CD4-positive, alpha-beta T cell treated with Interferon alpha-2 for 1 hour (primary cell): ENCODE data around the gene HCK.

Experiments used
- DNase-seq, 2 donors: peaks; one replicate each; pipeline ENCODE4 v3.0.0-alpha.2; 2020 to 2022

HCK gene

GRCh38 chr20:32132911-32133549 is 81.0 kb downstream of the HCK start:
- DNase-seq: no peak

- no peak for DNase-seq
Measured at GRCh38 chr20:32134026-32134425, 82.0 kb downstream of the HCK start.

- no peak for DNase-seq
Measured at GRCh38 chr20:32135983-32136515, 84.0 kb downstream of the HCK start.

- no peak for DNase-seq
Measured at GRCh38 chr20:32138921-32139320, 86.9 kb downstream of the HCK start.

GRCh38 chr20:32139947-32140346 is 87.9 kb downstream of the HCK start:
- DNase-seq: no peak

GRCh38 chr20:32140603-32141002 is 88.6 kb downstream of the HCK start:
- DNase-seq: no peak

- DNase-seq: no peak
Measured at GRCh38 chr20:32141465-32141980, 89.5 kb downstream of the HCK start.

GRCh38 chr20:32142088-32142487 is 90.0 kb downstream of the HCK start:
- DNase-seq: no peak

GRCh38 chr20:32142991-32143390 is 90.9 kb downstream of the HCK start:
- no peak for DNase-seq

GRCh38 chr20:32144898-32145662 is 93.0 kb downstream of the HCK start:
- DNase-seq: no peak

- DNase-seq: no peak
Measured at GRCh38 chr20:32149566-32150170, 97.6 kb downstream of the HCK start.

- DNase-seq: no peak
Measured at GRCh38 chr20:32150291-32150848, 98.3 kb downstream of the HCK start.
